ENCODE measurements around the gene FBXO9.

FBXO9 gene

GRCh38 chr6:53086302-53086701 lies 21.1 kb downstream of the FBXO9 start:
- no peak for DNase-seq (ENCODE audit: low read depth, low spot score)
- H3K27ac ChIP-seq, result no peak overlapping the region

- DNase-seq (ENCODE audit: low read depth, low spot score), result no peak
- H3K27ac ChIP-seq, result no peak overlapping the region
These were observed 24.7 kb downstream of the FBXO9 start for GRCh38 chr6:53089948-53090347.

- H3K27ac ChIP-seq, result no peak overlapping the region
- no peak for DNase-seq (ENCODE audit: low read depth, low spot score)
These were observed 25.4 kb downstream of the FBXO9 start for GRCh38 chr6:53090576-53090975.

GRCh38 chr6:53095270-53095669 lies 30.1 kb downstream of the FBXO9 start:
- DNase-seq (ENCODE audit: low read depth, low spot score), result no peak
- no peak overlapping the region for H3K27ac ChIP-seq

- no peak for DNase-seq (ENCODE audit: low read depth, low spot score)
- no peak overlapping the region for H3K27ac ChIP-seq
These were observed 30.5 kb downstream of the FBXO9 start for GRCh38 chr6:53095716-53096115.

GRCh38 chr6:53100561-53100960 lies 35.4 kb downstream of the FBXO9 start:
- DNase-seq (ENCODE audit: low read depth, low spot score), result no peak
- H3K27ac ChIP-seq, result no peak overlapping the region

- DNase-seq (ENCODE audit: low read depth, low spot score), result no peak
- no peak overlapping the region for H3K27ac ChIP-seq
These were observed 35.8 kb downstream of the FBXO9 start for GRCh38 chr6:53101006-53101405.

GRCh38 chr6:53103993-53104675 lies 38.9 kb downstream of the FBXO9 start:
- H3K27ac ChIP-seq, result no peak overlapping the region
- DNase-seq (ENCODE audit: low read depth, low spot score), result no peak

GRCh38 chr6:53104916-53105315 lies 39.7 kb downstream of the FBXO9 start:
- no peak overlapping the region for H3K27ac ChIP-seq
- no peak for DNase-seq (ENCODE audit: low read depth, low spot score)

GRCh38 chr6:53107091-53107490 lies 41.9 kb downstream of the FBXO9 start:
- DNase-seq (ENCODE audit: low read depth, low spot score), result no peak
- H3K27ac ChIP-seq, result no peak overlapping the region

GRCh38 chr6:53109612-53110011 lies 44.4 kb downstream of the FBXO9 start:
- H3K27ac ChIP-seq, result no peak overlapping the region
- no peak for DNase-seq (ENCODE audit: low read depth, low spot score)

GRCh38 chr6:53111865-53112264 lies 46.7 kb downstream of the FBXO9 start:
- no peak for DNase-seq (ENCODE audit: low read depth, low spot score)
- peak overlapping the region; percentile 69 for H3K27ac ChIP-seq

- peak overlapping the region; percentile 69 for H3K27ac ChIP-seq
- peak; percentile 73 for DNase-seq (ENCODE audit: low read depth, low spot score)
These were observed 47.2 kb downstream of the FBXO9 start for GRCh38 chr6:53112404-53112803.

- DNase-seq (ENCODE audit: low read depth, low spot score), result no peak
- peak overlapping the region; percentile 69 for H3K27ac ChIP-seq
These were observed 47.7 kb downstream of the FBXO9 start for GRCh38 chr6:53112871-53113270.

GRCh38 chr6:53113742-53114141 lies 48.5 kb downstream of the FBXO9 start:
- H3K27ac ChIP-seq, result no peak overlapping the region
- DNase-seq (ENCODE audit: low read depth, low spot score), result no peak

GRCh38 chr6:53115113-53115512 lies 49.9 kb downstream of the FBXO9 start:
- no peak for DNase-seq (ENCODE audit: low read depth, low spot score)

GRCh38 chr6:53115741-53116140 lies 50.5 kb downstream of the FBXO9 start:
- no peak for DNase-seq (ENCODE audit: low read depth, low spot score)
- no peak overlapping the region for H3K27ac ChIP-seq

More at GRCh38 chr6:53115113-53115512, 49.9 kb downstream of the FBXO9 start:
- no peak overlapping the region for H3K27ac ChIP-seq

- no peak overlapping the region for H3K27ac ChIP-seq
- no peak for DNase-seq (ENCODE audit: low read depth, low spot score)
These were observed 54.1 kb downstream of the FBXO9 start for GRCh38 chr6:53119349-53119748.

- no peak overlapping the region for H3K27ac ChIP-seq
These were observed 54.7 kb downstream of the FBXO9 start for GRCh38 chr6:53119772-53120409.

GRCh38 chr6:53124131-53124800 lies 59.1 kb downstream of the FBXO9 start:
- H3K27ac ChIP-seq, result no peak overlapping the region
- no peak for DNase-seq (ENCODE audit: low read depth, low spot score)

More at GRCh38 chr6:53119772-53120409, 54.7 kb downstream of the FBXO9 start:
- DNase-seq (ENCODE audit: low read depth, low spot score), result no peak

- no peak overlapping the region for H3K27ac ChIP-seq
- no peak for DNase-seq (ENCODE audit: low read depth, low spot score)
These were observed 60.1 kb downstream of the FBXO9 start for GRCh38 chr6:53125276-53125675.
